ENCODE results near the gene OCLN.

GRCh38 chr5:69467442-69468225 is 25.0 kb upstream of the OCLN start:
- TF ChIP-seq EP300 (conservative IDR thresholded peaks at IDR 0.05; ENCODE audit: poor library complexity, severe bottlenecking), result no peak
- no peak for TF ChIP-seq CTCF (IDR thresholded peaks at IDR 0.05; ENCODE audit: poor library complexity, severe bottlenecking)
- TF ChIP-seq POLR2AphosphoS5 (IDR thresholded peaks at IDR 0.05), result no peak
- TF ChIP-seq SMC3 (conservative IDR thresholded peaks at IDR 0.05; ENCODE audit: poor library complexity), result no peak

Measured in neural cell (in vitro differentiated cells).